NK-92 treated with Interleukin-12 subunit alpha and Interleukin-12 subunit beta, amount 100 ng/mL, for 24 hours (cell line): Measurements from ENCODE around the gene AP2A1.
A peak's percentile ranks its signal among the peaks of the same experiment; 100 is the strongest.

Experiments used
- DNase-seq: peaks from one replicate; lab custom pipeline; 2025; lab: John Stamatoyannopoulos, UW

AP2A1 gene

DNA sequence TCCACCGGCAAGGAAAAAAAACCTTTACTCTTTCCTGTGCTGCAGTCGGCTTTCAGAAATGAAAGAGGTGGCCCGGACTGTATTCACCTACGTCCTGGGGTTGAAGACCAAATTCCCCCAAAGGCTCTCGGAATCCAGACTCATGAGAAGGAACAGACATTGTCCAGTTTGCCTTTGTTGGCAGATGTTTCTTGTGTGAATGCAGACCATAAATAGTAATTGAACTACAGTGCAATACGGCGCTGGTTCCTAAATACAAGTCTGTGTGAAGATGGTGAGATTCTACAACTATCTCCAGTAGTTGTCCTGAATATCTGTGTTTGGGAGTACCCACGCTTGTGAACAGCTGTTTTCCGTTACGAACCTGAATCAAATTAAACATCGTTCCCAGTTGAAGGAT lies 72.9 kb downstream of the AP2A1 start:
- DNase-seq = no peak

- no peak for DNase-seq
Observed at GRCh38 chr19:49840321-49840720, 73.5 kb downstream of the AP2A1 start.

DNA sequence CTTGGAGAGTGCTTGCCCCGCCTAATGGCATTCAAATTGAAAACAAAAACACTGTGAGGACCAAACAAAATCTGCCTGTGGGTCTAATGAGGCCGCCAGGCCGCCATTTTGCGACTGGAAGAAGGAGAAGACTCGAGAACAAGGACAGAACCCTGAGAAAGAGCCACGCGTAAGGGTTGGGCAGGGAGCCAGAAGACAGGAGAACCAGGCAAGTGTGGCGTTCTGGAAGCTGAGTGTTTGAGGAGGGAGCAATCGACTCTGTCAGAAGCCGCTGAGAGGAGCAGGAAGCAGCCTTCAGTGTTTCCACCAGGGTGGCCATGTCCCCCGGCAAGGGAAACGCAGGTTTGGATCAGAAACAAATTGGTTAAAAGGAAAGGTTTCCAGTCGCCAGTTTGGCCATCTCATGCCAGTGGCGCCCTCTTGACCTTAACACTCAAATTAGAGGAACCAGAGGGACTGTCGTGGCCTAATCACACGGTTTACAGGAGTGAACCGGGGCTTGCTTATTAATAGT lies 74.0 kb downstream of the AP2A1 start:
- DNase-seq = no peak

- DNase-seq = no peak
Observed at GRCh38 chr19:49843265-49843664, 76.5 kb downstream of the AP2A1 start.

- no peak for DNase-seq
Observed at GRCh38 chr19:49844138-49845095, 77.6 kb downstream of the AP2A1 start.

DNA sequence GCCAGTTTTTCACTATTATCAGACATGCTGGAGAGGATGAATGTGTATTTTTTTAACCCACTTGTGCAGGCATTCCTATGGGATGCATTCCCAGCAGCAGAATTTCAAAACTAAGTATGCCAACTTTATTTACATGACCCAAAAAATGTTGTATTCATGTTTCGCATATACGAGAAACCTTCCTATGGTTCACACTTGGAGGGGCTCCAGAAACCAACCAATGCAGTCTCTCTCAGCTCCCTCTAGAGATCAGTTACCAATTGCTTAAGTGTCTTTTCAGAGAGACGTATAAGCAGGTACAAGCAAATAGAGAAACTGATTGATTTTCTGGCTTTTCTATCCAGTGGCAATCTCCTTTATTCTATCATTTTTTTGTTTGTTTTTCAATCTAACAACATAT lies 78.6 kb downstream of the AP2A1 start:
- DNase-seq = no peak

GRCh38 chr19:49846408-49846807 lies 79.6 kb downstream of the AP2A1 start:
- DNase-seq = no peak

GRCh38 chr19:49847731-49848696 lies 81.2 kb downstream of the AP2A1 start:
- no peak for DNase-seq

GRCh38 chr19:49848938-49849337 lies 82.1 kb downstream of the AP2A1 start:
- DNase-seq = no peak

DNA sequence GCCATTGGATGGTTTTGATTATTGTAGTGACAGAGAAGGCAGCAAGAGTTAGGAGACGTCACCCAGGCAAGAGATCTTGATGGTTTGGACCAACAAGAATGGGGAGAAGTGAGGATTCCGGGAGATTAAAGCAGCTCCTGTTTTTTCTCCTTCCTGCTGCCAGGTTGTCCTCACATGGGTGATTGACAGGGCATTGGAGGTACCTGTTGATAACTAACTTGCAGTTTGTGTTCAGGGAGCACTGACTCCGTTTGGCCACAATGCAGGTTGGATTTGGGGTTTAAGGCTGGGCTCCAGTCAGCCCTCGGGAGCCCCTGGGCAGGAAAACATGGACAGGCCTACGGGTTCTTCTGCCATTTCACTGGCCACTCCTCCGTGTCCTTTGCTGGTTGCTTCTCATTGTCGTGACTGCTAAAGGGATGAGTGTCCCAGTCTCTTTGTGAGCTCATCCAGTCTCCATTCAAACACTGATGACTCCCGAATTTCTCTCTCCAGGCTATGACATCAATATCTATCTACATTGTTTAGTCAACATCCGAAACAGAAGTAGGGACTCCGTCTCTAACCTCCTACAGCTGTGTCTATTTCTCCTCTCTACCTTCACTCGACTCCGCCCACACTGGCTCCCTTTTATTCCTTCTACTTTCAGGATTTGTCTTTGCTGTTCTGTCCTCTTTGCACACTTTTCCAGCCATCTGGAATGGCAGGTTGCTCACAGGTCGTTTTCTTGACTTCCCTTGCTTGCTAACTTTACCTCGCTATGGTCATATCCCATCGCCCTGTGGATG lies 82.8 kb downstream of the AP2A1 start:
- no peak for DNase-seq

DNA sequence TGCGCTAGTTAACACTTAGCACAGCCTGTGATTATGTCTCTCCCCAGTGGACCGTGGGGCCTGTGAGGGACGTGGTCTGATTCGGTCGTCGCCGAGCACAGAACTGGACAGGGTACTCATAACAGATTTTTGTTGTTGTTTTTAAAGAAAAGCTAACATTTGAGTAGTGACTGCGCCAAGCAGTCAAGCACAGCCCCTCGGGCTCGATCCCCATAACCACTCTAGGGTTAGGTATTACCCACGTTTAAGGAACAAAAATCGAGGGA lies 83.4 kb downstream of the AP2A1 start:
- DNase-seq = no peak

DNA sequence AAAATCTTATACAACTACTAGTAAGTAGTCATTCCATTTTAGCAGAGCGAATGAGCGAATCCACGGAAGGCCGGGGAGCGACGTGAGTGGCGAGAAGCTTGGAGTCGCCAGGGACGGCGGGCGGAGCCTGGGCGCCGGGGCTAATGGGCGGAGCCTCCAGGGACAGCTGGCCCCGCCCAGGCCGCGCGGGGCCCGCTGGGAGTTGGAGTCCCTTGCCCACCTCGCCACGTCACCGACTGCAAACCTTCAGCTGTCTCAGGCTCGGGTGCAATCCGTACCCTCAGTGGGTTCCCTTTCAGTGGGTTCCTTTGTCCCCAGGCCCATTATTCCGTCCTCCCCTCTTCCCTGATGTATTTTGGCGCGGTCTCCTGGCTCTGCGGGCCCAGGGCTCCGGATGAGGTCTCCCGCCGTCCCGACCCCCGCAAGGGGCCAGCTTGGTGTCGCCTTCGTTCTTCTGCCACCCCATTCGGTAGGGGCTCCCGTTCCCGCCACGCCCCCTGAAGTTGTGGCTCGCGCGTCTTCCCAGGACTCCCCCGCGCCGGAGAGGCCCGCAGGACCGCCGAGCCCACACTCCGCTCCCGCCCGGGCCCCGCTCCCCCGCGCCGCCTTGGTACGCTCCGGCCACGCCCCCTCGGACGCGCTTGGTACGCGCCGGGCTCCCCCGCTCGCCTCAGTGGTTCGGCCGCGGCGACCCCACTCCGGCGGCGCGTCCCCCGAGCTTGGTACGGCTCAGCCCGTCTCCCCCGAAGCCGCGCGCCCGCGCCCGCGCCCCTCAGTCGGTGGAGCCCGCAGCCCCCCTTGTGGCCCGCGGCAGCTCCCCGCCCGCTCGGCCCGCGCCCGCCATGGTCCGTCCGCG lies 83.9 kb downstream of the AP2A1 start, which contains the start of gene PTOV1:
Gene PTOV1 (plus strand): TSS at position 673 of the 856 bp plus-strand sequence.
- peak; percentile 41 for DNase-seq

DNA sequence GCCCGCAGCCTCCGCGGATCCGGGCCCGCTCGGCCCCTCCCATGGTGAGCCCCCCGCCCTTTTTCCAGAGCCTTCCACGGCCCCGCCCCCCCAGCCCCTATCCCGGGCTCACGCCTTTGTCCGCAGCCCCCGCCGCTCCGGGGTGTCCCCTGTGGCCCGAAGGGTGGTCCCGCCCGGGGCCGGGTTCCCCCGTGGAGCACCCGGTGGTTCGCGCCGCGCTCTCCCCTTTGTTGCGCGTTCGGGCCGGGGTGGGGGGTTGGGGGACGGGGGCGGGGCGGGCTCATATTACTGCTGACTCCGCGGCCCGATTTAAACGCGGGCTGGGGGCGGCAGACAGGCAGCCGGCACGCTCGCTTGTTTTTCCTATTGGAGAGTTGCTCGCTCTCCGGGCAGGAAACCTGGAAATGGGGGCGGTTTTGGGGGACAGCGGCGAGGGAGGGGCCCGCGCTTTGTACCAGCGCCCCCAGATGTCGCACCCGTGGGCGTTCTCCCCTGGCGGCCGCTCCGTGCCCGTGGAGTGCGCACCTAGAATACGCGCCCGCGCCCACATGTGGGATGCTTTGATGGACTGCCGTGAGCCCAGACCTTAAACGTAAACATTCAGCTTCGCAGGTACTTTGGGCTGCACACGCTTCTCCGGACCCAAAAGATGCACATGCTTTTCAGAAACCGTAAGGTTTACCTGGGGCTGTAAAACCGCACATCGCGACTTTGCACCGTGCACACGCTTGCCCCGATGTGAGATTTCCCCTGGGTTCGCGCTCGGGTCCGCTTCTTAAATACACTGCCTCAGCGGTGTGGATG lies 84.9 kb downstream of the AP2A1 start:
- DNase-seq = no peak

- no peak for DNase-seq
Observed at GRCh38 chr19:49852631-49853126, 85.9 kb downstream of the AP2A1 start.

- no peak for DNase-seq
Observed at GRCh38 chr19:49853852-49854377, 87.1 kb downstream of the AP2A1 start.

GRCh38 chr19:49854378-49855263 lies 87.8 kb downstream of the AP2A1 start:
- no peak for DNase-seq

DNA sequence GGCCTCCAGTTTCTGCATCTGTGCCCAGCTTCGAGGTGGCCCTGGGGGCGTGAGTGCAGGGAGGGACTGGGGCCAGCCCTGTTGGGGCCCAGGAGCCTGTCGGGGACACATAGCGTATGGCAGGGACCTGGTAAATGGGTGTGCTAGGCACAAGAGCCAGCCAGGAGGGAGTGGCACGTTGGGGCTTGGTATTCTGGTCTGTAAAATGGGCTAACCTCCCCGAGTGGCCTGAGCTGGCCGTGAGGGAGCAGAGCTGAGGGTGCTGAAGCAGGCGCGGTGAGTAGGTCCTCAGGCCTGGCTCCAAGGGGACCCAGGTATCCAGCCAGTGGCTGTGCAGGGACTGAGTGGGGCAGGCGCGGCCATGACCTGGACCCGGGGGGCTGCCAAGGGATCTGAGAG lies 88.5 kb downstream of the AP2A1 start:
- no peak for DNase-seq
